22Rv1 (cell line): Measurements from ENCODE around the gene ZBTB40.

Experiments
- ZFX ChIP-seq: fragments of 450-650 bp; IDR thresholded peaks from 2 replicates; pipeline ENCODE4 v1.6.1; 2017; ENCODE audit warnings: antibody characterized with exemption, borderline replicate concordance
- TF ChIP-seq, protein P1 (sequence below): fragments of 450-650 bp; IDR thresholded peaks from 2 replicates; pipeline ENCODE4 v1.5.1; 2017; ENCODE audit warnings: mild to moderate bottlenecking

DNA sequence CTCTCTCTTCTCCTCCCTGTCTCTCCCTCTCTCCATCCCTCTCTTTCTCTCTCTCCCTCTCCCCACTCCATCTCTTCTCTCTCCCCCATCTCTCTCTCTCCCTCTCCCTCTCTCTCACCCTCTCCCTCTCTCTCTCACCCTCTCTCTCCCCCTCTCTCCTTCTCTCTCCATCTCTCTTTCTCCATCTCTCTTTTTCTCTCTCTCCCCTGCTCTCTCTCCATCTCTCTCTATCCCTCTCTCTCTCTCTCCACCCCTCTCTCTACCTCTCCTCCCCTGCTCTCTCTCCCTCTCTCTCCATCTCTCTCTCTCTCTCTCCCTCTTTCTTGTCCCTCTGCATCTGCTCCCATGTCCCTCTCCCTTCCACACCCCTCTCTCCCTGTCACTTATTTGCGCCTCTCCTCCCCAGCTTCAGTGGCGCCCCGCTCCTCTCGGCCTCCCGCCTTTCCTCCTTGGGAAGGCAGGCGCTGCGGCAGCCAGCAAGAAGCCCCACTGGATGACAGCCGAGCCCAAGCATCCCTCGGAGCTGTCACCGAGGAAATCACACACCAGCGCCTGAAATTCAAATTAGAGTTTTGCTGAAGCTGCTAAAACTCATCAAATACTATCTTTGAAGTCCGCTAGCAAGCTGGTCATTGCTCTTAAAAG is 96.3 kb downstream of the ZBTB40 start:
- TF ChIP-seq, protein P1, sequence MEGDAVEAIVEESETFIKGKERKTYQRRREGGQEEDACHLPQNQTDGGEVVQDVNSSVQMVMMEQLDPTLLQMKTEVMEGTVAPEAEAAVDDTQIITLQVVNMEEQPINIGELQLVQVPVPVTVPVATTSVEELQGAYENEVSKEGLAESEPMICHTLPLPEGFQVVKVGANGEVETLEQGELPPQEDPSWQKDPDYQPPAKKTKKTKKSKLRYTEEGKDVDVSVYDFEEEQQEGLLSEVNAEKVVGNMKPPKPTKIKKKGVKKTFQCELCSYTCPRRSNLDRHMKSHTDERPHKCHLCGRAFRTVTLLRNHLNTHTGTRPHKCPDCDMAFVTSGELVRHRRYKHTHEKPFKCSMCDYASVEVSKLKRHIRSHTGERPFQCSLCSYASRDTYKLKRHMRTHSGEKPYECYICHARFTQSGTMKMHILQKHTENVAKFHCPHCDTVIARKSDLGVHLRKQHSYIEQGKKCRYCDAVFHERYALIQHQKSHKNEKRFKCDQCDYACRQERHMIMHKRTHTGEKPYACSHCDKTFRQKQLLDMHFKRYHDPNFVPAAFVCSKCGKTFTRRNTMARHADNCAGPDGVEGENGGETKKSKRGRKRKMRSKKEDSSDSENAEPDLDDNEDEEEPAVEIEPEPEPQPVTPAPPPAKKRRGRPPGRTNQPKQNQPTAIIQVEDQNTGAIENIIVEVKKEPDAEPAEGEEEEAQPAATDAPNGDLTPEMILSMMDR = no peak
- TF ChIP-seq ZFX = no peak
